Hippocampal formation (tissue), 2 donors: ENCODE measurements around the gene MMP24.

Experiments
- DNase-seq, 2 donors: peaks; one replicate each; lab custom pipeline; 2025; lab: John Stamatoyannopoulos, UW

MMP24 gene

GRCh38 chr20:35293303-35294292 lies 67.1 kb downstream of the MMP24 start:
- DNase-seq: no peak

GRCh38 chr20:35294293-35294685 lies 67.8 kb downstream of the MMP24 start:
- DNase-seq: no peak

DNA sequence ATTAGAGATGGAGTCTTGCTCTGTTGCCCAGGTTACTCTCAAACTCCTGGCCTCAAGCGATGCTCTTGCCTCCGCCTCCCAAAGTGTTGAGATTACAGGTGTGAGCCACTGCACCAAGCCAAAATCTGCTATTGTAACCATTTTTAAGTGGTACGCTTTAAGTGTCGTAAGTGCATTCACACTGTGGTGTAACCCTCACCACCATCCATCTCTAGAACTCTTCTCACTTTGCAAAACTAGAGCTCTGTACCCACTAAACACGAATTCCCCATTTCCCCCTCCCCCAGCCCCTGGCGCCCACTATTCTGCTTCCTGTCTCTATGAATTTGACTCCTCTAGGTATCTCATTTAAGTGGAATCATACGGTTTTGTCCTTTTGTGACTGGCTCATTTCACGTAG lies 68.6 kb downstream of the MMP24 start:
- DNase-seq: no peak

DNA sequence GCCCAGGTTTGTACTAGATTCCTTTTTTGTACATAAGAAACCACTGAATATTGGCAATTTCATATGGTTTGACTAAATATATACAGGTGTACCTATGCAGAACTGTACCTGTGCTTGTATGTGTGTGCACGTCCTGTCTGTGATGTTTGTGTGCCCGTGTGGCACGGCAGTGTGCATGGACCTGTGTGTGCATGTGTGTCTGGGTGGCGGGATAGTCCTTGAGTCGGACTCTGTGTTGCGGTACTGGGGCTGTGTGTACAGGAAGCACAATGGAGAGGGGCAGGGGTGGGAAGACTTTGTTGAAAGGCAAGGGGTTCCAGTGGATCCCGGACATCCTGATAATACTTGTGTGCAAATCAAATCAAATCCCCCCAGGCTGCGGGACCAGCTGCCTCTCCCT lies 69.2 kb downstream of the MMP24 start:
- no peak for DNase-seq

GRCh38 chr20:35296101-35296554 lies 69.6 kb downstream of the MMP24 start:
- DNase-seq: no peak

DNA sequence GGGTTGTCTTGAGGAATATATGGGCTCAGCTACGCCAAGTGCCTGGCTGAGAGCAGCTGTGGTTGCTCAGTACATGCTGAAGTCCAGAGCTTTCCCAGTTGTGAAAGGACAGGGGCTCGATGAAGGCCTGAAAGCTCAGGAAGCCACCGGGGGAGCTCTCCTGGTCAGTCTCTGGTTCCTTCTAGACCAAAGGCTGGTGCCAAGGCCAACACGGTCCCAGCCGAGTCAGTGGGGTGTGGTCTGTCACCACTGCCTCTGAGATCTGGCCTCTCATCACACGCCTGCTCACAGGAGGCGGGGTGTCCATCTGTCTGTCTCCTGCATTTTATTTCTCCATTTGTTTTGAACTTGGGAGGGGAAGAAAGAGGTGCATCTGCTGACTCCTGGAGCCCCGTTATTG lies 70.7 kb downstream of the MMP24 start:
- DNase-seq: no peak

DNA sequence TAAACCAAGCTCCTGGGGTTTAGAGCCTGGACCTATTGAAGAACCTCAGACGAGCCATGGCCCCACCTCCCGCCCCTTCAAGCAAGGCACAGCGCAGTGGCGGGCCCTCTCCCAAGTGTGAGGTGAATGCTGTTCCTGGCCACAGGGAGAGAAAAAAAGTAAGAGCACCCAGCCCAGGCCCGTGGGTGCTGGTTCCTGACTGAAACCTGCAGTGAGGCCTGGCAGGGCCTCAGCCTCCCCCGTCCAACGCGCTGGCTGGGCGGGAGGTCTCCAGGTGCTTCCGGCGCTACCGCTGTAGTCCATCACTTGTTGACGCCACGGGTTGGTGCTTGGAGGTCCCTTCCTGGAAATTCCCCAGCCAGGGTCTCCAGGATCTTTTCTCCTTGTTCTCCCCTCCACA lies 71.2 kb downstream of the MMP24 start:
- no peak for DNase-seq

- DNase-seq: no peak
Observed at GRCh38 chr20:35298264-35298663, 71.8 kb downstream of the MMP24 start.

- no peak for DNase-seq
Observed at GRCh38 chr20:35299780-35300179, 73.3 kb downstream of the MMP24 start.

GRCh38 chr20:35300469-35301262 lies 74.2 kb downstream of the MMP24 start:
- no peak for DNase-seq

GRCh38 chr20:35301426-35301825 lies 74.9 kb downstream of the MMP24 start:
- DNase-seq: no peak

DNA sequence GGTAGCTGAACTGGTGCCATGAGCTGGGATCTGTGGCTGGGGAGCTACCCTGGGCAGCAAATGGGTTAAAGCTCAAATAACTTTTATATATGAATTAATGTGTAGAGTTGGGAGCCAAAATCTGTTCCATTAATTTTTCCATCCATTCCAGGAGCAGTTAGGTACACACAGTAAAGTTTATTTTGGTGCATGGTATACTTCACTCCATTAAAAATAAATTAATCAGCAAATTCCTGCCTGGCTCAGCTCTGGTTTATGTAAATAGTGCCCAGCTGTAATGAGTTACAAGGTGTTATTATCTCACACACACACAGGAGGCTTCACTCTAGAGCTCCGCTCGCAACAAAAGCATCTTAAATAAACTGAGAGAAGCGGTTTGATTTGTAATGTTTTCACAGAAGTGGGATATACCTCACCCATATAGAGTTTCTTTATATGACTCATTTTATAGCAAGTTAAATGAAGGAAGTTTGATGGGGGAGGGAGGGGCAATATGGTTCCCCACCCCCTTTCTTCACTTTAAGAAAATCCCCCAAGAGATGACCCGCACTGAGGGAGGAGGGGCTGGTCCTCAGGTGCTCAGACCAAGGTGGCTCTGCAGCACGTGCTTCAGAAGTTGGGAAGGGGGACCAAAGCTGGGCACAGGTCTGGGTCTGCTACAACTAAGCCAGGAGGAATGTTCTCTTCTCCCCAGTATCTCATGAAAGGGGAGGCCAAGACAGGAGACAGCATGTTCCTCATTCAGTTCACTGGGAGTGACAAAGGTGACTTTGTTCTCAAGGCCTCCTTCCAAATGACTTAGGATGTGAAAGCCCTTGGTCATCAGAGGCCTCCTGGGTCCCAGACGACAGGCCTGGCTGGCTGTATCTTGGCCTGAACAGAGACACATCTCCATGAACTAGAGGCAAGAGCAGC lies 76.2 kb downstream of the MMP24 start:
- no peak for DNase-seq

GRCh38 chr20:35303382-35303734 lies 76.9 kb downstream of the MMP24 start:
- DNase-seq: no peak

GRCh38 chr20:35303735-35304491 lies 77.4 kb downstream of the MMP24 start:
- peak; percentile 33 to 69 for DNase-seq

GRCh38 chr20:35304956-35305355 lies 78.5 kb downstream of the MMP24 start:
- no peak for DNase-seq

GRCh38 chr20:35305682-35306556 lies 79.4 kb downstream of the MMP24 start:
- DNase-seq: no peak

DNA sequence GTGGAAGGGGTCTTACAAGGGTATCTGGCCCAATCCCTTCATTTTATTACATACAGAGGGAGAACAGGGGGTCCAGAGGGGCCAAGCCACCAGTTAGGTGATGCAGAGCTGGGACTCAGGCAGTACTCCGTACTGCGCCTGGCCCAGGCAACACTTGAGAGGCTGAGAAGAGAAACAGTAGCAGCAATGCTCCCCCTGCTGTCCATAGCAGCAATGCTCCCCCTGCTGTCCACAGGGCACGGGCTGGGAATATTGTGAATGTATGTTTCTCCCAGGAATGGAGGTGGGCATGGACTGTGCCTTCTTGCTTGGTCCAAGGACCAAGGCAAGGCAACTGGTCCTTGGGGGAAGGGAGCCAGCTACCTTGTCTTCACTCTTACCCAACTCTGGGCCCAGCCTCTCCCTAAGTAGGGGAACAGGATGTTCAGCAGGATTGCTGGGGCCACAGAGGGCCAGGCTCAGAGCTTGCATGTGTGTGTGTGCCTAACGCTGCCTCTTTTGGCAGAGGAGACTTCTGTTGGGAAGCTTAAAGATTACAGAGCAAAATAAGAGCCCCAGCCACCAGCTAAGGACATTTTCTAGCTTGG lies 80.5 kb downstream of the MMP24 start:
- peak in 1 of 2 donors; percentile 66 for DNase-seq

DNA sequence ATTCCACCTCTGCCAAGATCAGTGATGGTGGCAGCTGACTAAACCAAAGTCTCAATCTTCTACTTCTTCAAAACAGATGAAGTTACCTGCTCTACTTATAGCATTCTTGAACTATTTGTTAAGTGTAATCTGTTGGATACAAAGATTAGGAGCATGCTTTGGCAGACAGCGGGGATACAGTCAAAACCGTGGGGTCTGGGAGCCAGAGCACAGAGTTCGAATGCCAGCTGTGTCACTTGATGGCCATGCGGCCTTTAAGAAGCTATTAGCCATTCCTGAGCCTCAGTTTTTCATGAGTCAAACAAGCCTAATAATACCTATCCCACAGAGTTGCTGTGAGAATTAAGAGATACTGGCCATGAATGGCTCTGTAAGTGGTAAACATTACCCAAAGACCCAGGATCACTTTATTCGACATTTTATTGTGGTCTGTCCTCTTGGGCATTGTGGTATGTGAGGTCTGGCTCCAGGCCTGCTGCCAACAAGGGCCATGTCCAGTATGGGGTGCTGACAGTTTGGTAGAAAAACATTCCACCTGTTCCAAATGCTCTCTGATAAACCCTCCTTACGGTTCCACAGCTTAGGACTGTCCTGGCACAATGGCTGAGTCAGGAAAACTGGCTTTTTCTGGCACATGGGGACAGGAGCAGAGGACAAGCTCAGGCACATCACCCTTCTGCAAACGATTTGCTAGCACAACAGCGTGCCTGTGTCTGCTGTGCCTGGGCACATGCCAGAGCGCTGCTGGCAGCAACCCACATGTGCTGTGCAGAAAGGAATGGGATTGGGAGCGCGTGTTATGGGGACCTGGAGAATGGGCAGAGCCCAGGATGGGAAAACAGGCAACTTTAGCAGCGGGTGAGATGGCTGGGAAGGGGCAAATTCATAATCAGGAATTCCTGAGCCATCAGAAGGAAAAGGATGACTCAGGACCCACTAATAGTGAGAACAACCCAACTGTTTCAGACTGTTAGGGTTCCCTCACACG lies 81.5 kb downstream of the MMP24 start:
- peak; percentile 18 to 52 for DNase-seq
